ENCODE data around the gene NSMCE1. TPM values are rescaled to one million over a fixed set of nuclear protein-coding genes. Genes with fewer than 3 reads are reported as not detected.
"Not testable (repeated sequence)": the region's sequence is repeated elsewhere in the genome, so short reads cannot be mapped to it uniquely, and the experiment has no call there.

The NSMCE1 gene
- total RNA-seq, 4 donors from 2014 or later = 20.9 to 41.3 (median 30.6) TPM

DNA sequence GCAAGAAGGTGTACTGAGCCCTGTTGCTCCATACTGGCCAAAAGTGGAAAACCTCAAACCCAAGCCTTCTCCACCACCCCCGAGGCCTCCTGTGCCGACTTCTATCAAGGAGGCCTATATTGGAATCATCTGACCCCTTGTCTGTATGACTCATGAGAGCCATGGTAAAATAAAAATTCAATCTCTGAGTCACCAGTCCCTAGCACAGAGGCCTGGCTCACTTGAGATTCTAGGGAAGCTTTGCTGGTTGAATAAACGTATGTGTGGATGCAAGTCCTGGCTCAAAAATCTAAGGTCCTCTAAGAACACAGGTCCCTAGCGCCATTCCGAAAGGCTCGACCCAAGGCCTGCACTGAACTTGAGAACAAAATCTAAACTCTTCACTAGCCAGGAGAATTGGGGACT, 15.0 kb downstream of the NSMCE1 start:
- Histone ChIP-seq H3K36me3 (peaks cover 0 to 16% (median 0%) of the 10 kb centered on the region in 3 donors), H3K9me3 (no peaks in the 10 kb centered on the region), H3K4me3 (no peak overlapping the region), H3K27ac (peak overlapping the region; percentile 18 to 69 (median 50)), H3K4me1 (peaks cover 0 to 6% (median 2%) of the 10 kb centered on the region in 4 donors), H3K27me3 (no peaks in the 10 kb centered on the region)
- TF ChIP-seq, protein P1, sequence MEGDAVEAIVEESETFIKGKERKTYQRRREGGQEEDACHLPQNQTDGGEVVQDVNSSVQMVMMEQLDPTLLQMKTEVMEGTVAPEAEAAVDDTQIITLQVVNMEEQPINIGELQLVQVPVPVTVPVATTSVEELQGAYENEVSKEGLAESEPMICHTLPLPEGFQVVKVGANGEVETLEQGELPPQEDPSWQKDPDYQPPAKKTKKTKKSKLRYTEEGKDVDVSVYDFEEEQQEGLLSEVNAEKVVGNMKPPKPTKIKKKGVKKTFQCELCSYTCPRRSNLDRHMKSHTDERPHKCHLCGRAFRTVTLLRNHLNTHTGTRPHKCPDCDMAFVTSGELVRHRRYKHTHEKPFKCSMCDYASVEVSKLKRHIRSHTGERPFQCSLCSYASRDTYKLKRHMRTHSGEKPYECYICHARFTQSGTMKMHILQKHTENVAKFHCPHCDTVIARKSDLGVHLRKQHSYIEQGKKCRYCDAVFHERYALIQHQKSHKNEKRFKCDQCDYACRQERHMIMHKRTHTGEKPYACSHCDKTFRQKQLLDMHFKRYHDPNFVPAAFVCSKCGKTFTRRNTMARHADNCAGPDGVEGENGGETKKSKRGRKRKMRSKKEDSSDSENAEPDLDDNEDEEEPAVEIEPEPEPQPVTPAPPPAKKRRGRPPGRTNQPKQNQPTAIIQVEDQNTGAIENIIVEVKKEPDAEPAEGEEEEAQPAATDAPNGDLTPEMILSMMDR (IDR thresholded peaks at IDR 0.05) = no peak
- TF ChIP-seq POLR2A (IDR thresholded peaks at IDR 0.05) = no peak
- DNase-seq = peak in 2 of 3 donors; percentile 14 to 28

GRCh38 chr16:27252206-27252585, 16.4 kb downstream of the NSMCE1 start:
- TF ChIP-seq, protein P1 (IDR thresholded peaks at IDR 0.05) = no peak
- no peak overlapping the region for H3K27ac ChIP-seq

DNA sequence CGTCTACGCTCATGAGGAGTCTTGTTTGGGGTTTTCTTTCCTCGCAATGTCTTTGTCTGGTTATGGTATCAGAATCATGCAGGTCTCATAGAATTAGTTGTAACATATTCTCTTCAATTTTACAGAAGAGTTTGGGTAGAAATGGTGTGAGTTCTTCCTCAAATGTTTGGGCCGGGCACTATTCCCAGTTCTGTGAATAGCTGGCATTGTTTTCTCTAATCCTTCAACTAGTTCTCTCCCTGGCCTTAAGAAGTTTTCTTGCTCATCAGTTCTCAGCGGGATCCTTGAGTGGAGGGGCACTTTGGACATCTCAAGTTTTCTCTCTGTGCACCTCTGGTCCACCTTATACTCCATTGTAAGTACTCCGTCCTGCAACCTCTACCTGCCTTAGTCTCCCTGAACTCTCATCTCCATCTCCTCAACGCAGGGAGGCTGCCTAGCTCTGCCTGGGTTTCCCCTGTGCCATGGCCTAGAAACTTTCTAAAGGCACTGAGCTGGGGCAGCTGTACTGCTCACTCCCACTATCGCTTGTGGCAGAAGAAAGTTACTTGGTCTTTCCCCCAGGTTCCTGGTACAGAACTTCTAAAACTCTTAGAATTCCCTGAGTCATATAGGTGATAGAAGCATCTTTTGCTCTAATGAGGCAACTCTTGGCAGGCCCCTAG, 16.9 kb downstream of the NSMCE1 start:
- no peaks in the 10 kb centered on the region for H3K27me3 ChIP-seq
- H3K4me3 ChIP-seq = no peak overlapping the region
- H3K4me1 ChIP-seq = peaks cover 0 to 6% (median 2%) of the 10 kb centered on the region in 4 donors
- H3K9me3 ChIP-seq = no peaks in the 10 kb centered on the region
- no peak for TF ChIP-seq POLR2A (IDR thresholded peaks at IDR 0.05)
- TF ChIP-seq, protein P1 (IDR thresholded peaks at IDR 0.05) = no peak
- H3K36me3 ChIP-seq = peaks cover 0 to 9% (median 0%) of the 10 kb centered on the region in 3 donors
- no peak overlapping the region for H3K27ac ChIP-seq
- peak in 1 of 3 donors; percentile 8 for DNase-seq

More at GRCh38 chr16:27252206-27252585, 16.4 kb downstream of the NSMCE1 start:
- peak in 1 of 3 donors; percentile 10 for DNase-seq
- Histone ChIP-seq H3K4me3 (no peak overlapping the region), H3K27me3 (no peaks in the 10 kb centered on the region), H3K9me3 (no peaks in the 10 kb centered on the region), H3K36me3 (peaks cover 0 to 15% (median 0%) of the 10 kb centered on the region in 3 donors), H3K4me1 (peaks cover 0 to 6% (median 2%) of the 10 kb centered on the region in 4 donors)

- not testable (repeated sequence) for H3K4me3 ChIP-seq, H3K27me3 ChIP-seq, H3K9me3 ChIP-seq, H3K27ac ChIP-seq, H3K36me3 ChIP-seq
- peak in 1 of 3 donors; percentile 11 for DNase-seq
- H3K4me1 ChIP-seq = peaks cover 0 to 21% (median 2%) of the 10 kb centered on the region in 4 donors
Observed at GRCh38 chr16:27248886-27249285, 19.7 kb downstream of the NSMCE1 start.

- Histone ChIP-seq H3K9me3 (no peaks in the 10 kb centered on the region), H3K4me1 (peaks cover 0 to 24% (median under 1%) of the 10 kb centered on the region in 4 donors), H3K27me3 (no peaks in the 10 kb centered on the region), H3K4me3 (no peak overlapping the region), H3K36me3 (no peaks in the 10 kb centered on the region), H3K27ac (no peak overlapping the region)
- DNase-seq = no peak
- no peak for TF ChIP-seq POLR2A (IDR thresholded peaks at IDR 0.05)
- TF ChIP-seq, protein P1 (IDR thresholded peaks at IDR 0.05) = no peak
Observed at GRCh38 chr16:27248036-27248435, 20.5 kb downstream of the NSMCE1 start.

DNA sequence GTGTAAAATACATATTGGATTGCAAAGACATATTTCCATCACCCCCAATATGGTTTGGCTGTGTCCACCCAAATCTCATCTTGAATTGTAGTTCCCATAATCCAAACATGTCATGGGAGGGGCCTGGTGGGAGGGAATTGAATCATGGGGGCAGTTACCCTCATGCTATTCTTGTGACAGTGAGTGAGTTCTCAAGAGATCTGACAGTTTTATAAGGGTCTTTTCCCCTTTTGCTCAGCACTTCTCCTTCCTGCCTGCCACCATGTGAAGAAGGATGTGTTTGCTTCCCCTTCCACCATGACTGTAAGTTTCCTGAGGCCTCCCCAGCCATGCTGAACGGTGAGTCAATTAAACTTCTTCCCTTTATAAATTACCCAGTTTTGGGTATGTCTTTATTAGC, 21.5 kb downstream of the NSMCE1 start:
- H3K27ac ChIP-seq = peak overlapping the region in 2 of 4 donors; percentile 27 to 78
- not testable (repeated sequence) for H3K36me3 ChIP-seq, H3K9me3 ChIP-seq, H3K4me3 ChIP-seq, H3K27me3 ChIP-seq
- peaks cover 0 to 34% (median 0%) of the 10 kb centered on the region in 4 donors for H3K4me1 ChIP-seq
- peak in 1 of 3 donors; percentile 12 for DNase-seq
